CD14-positive monocyte (primary cell): Measurements from ENCODE around the gene ZBTB7C. TPM values are rescaled to one million over a fixed set of nuclear protein-coding genes. Genes with fewer than 3 reads are reported as not detected.

Source experiments
- DNase-seq, 3 donors: peaks; one replicate each; pipeline ENCODE4 v3.0.0-alpha.2; 2011 to 2022
- H2AFZ ChIP-seq: 2 replicates; pipeline ENCODE4 v1.6.0; 2012; ENCODE audit warnings: mild to moderate bottlenecking, low read depth, low read length, inconsistent platforms; ENCODE audit not compliant: insufficient read depth, poor library complexity, severe bottlenecking
- H3K27ac ChIP-seq, 2 donors: 1 replicate in 1 of 2; 2 replicates in 1 of 2; pipeline ENCODE4 v1.5.1; 2012 to 2013; ENCODE audit warnings: low read length in 2 of 2, control low read depth in 1 of 2, inconsistent platforms in 1 of 2, low read depth in 1 of 2, mild to moderate bottlenecking in 1 of 2
- H3K27me3 ChIP-seq, 2 donors: one replicate each; pipeline versions ENCODE4 v1.6.0 to v1.6.1; 2011 to 2013; ENCODE audit warnings: low read length in 2 of 2; ENCODE audit not compliant: control insufficient read depth in 2 of 2, insufficient read depth in 2 of 2
- H3K36me3 ChIP-seq, 2 donors: replicated peaks in 1 of 2; 1 replicate in 1 of 2; 2 replicates in 1 of 2; pipeline versions ENCODE4 v1.5.1 to v1.6.1; 2012 to 2013; ENCODE audit warnings: low read length in 2 of 2, control low read depth in 1 of 2, inconsistent platforms in 1 of 2, mild to moderate bottlenecking in 1 of 2; ENCODE audit not compliant: insufficient read depth in 2 of 2, control insufficient read depth in 1 of 2
- H3K4me1 ChIP-seq, 2 donors: 1 replicate in 1 of 2; 2 replicates in 1 of 2; pipeline versions ENCODE4 v1.5.1 to v1.6.1; 2012 to 2013; ENCODE audit warnings: low read length in 2 of 2, control low read depth in 1 of 2, inconsistent platforms in 1 of 2, mild to moderate bottlenecking in 1 of 2, moderate library complexity in 1 of 2; ENCODE audit not compliant: insufficient read depth in 2 of 2, control insufficient read depth in 1 of 2
- H3K4me2 ChIP-seq: replicated peaks from 2 replicates; pipeline ENCODE3; 2012; ENCODE audit warnings: low read length, moderate library complexity, mild to moderate bottlenecking; ENCODE audit not compliant: poor library complexity, severe bottlenecking; ENCODE audit errors: extremely low read depth
- H3K4me3 ChIP-seq, 3 experiments: fragments of 200-600 bp in 1 of 3; sonication (generic) in 1 of 3; replicated peaks in 1 of 3; 1 replicate in 2 of 3; 2 replicates in 1 of 3; pipeline ENCODE4 v1.5.1; 2011 to 2013; ENCODE audit warnings: low read length in 3 of 3, mild to moderate bottlenecking in 3 of 3, control low read depth in 2 of 3, low read depth in 2 of 3, inconsistent platforms in 1 of 3, moderate library complexity in 1 of 3
- H3K79me2 ChIP-seq: 2 replicates; pipeline ENCODE4 v1.6.0; 2012; ENCODE audit warnings: mild to moderate bottlenecking, control low read depth, inconsistent platforms, low read length, moderate library complexity; ENCODE audit not compliant: insufficient read depth
- H3K9ac ChIP-seq: 2 replicates; pipeline ENCODE4 v1.6.0; 2017; ENCODE audit warnings: low read length, mild to moderate bottlenecking; ENCODE audit not compliant: insufficient read depth, poor library complexity, severe bottlenecking
- H3K9me3 ChIP-seq, 2 donors: replicated peaks in 1 of 2; 1 replicate in 1 of 2; 2 replicates in 1 of 2; pipeline versions ENCODE4 v1.5.1 to v1.6.1; 2012 to 2013; ENCODE audit warnings: low read length in 2 of 2, control low read depth in 1 of 2; ENCODE audit not compliant: control insufficient read depth in 1 of 2, insufficient read depth in 1 of 2
- H4K20me1 ChIP-seq: 2 replicates; pipeline ENCODE4 v1.6.0; 2012; ENCODE audit warnings: mild to moderate bottlenecking, low read length, control low read depth, moderate library complexity; ENCODE audit not compliant: insufficient read depth
- H3K27ac Mint-ChIP-seq, 7 donors: one replicate each; pipeline ENCODE4 v1.8.0; 2020; ENCODE audit warnings: mild to moderate bottlenecking in 7 of 7, mixed read lengths in 7 of 7, moderate library complexity in 6 of 7, inconsistent platforms in 2 of 7
- H3K27me3 Mint-ChIP-seq, 3 donors: one replicate each; pipeline ENCODE4 v1.8.0; 2021 to 2022; ENCODE audit warnings: low read depth in 3 of 3, mild to moderate bottlenecking in 3 of 3, mixed read lengths in 3 of 3, moderate library complexity in 3 of 3, inconsistent platforms in 1 of 3
- H3K36me3 Mint-ChIP-seq, 2 donors: one replicate each; pipeline ENCODE4 v1.8.0; 2020; ENCODE audit warnings: mixed read lengths in 2 of 2, inconsistent platforms in 1 of 2, mild to moderate bottlenecking in 1 of 2
- H3K4me1 Mint-ChIP-seq: one replicate; pipeline ENCODE4 v1.8.0; 2020; ENCODE audit warnings: mild to moderate bottlenecking, mixed read lengths
- H3K4me3 Mint-ChIP-seq, 2 donors: one replicate each; pipeline ENCODE4 v1.8.0; 2020; ENCODE audit warnings: mild to moderate bottlenecking in 2 of 2, mixed read lengths in 2 of 2, moderate library complexity in 1 of 2
- H3K9me3 Mint-ChIP-seq, 7 donors: one replicate each; pipeline ENCODE4 v1.8.0; 2020 to 2022; ENCODE audit warnings: mixed read lengths in 7 of 7, mild to moderate bottlenecking in 6 of 7, moderate library complexity in 6 of 7, inconsistent platforms in 2 of 7
- WGBS: methylation state at CpG from one replicate; pipeline ENCODE4 v1.1.5; 2013; ENCODE audit warnings: missing lambda C conversion rate; ENCODE audit not compliant: insufficient coverage; 5-methylcytosine and 5-hydroxymethylcytosine counted together
- intact Hi-C, 2 donors: fragments of 100-400 bp; cut with micrococcal nuclease; formaldehyde crosslinking; loops; one replicate each; pipeline versions ENCODE4 v1.15.0 to v1.15.1; 2023
- polyA plus RNA-seq, 3 donors: library from polyadenylated mRNA; depleted of rRNA in 1 of 3; unstranded in 2 of 3; stranded (reverse) in 1 of 3; fragments of 300-500 nt in 2 of 3; fragments of >200 nt in 1 of 3; fragmentation: Illumina TruSeq in 2 of 3; gene quantifications; 1 replicate in 2 of 3; 2 replicates in 1 of 3; pipeline ENCODE4 v1.2.3, GENCODE V29; 2012 to 2021
- TF ChIP-seq, protein P1 (sequence below): fragments of 200-600 bp; IDR thresholded peaks from one replicate; pipeline ENCODE4 v1.8.0; 2022; ENCODE audit warnings: antibody characterized with exemption, mild to moderate bottlenecking

Gene ZBTB7C
- polyA plus RNA-seq, 3 donors = 0.03 to 0.09 TPM; not detected in 1

DNA sequence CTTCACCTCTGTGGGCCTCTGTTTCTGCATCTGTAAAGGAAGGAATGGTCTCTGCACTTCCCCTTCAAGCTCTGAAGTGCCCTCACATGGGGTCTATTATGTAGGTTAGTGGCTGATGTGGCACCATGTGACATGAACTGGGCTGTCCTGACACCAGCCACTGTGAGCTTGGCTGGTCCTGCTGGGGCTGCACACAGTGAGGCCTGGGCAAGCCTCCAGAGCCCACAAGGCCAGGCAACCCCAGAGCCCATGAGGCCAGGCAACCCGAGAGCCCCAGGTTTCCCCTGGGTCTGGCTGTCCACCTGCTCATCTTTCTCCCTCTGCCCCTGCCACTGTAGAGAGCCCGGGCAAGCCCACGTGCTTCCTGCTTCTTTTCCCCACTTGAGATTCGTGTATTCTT is 328.6 kb downstream of the ZBTB7C start:
- Histone ChIP-seq H3K9me3 (no peaks in the 10 kb centered on the region), H3K36me3 (no peaks in the 10 kb centered on the region)
- 29% methylated on average over 1 of the region's 4 CpGs for WGBS

DNA sequence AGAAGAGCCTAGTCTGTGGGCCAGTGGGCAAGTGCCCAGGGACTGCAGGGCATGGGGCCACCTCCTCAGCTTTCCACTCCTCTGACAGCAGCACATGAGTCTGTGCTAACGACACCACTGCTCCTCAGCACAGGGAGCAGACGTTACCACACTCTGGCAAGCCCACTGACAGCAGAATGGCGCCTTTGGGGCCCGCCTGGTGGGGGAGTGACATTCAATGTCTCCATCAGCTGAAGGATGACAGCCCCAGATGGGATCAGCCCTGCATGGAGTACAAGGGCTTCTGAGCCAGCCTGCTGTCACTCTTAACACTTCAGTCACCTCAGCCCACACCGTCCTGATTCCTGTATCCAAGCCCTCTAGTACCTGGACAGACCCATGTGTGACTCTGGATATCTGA is 329.3 kb downstream of the ZBTB7C start:
- H3K9me3 Mint-ChIP-seq = peaks cover 0 to 3% (median 0%) of the 10 kb centered on the region in 7 donors
- no peak overlapping the region for H2AFZ ChIP-seq
- no peak for DNase-seq
- TF ChIP-seq, protein P1, sequence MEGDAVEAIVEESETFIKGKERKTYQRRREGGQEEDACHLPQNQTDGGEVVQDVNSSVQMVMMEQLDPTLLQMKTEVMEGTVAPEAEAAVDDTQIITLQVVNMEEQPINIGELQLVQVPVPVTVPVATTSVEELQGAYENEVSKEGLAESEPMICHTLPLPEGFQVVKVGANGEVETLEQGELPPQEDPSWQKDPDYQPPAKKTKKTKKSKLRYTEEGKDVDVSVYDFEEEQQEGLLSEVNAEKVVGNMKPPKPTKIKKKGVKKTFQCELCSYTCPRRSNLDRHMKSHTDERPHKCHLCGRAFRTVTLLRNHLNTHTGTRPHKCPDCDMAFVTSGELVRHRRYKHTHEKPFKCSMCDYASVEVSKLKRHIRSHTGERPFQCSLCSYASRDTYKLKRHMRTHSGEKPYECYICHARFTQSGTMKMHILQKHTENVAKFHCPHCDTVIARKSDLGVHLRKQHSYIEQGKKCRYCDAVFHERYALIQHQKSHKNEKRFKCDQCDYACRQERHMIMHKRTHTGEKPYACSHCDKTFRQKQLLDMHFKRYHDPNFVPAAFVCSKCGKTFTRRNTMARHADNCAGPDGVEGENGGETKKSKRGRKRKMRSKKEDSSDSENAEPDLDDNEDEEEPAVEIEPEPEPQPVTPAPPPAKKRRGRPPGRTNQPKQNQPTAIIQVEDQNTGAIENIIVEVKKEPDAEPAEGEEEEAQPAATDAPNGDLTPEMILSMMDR = no peak
- no peaks in the 10 kb centered on the region for H3K79me2 ChIP-seq
- H3K27me3 ChIP-seq = peaks cover 0 to 3% of the 10 kb centered on the region in 2 donors
- peaks cover 6 to 15% (median 11%) of the 10 kb centered on the region in 3 donors for H3K27me3 Mint-ChIP-seq
- no peak overlapping the region for H3K4me3 Mint-ChIP-seq
- H4K20me1 ChIP-seq = no peaks in the 10 kb centered on the region
- H3K9me3 ChIP-seq = no peaks in the 10 kb centered on the region
- H3K4me1 Mint-ChIP-seq = no peaks in the 10 kb centered on the region
- WGBS = 100% methylated on average over 1 of the region's 5 CpGs
- no peak overlapping the region for H3K4me3 ChIP-seq
- no peak overlapping the region for H3K27ac Mint-ChIP-seq
- no peaks in the 10 kb centered on the region for H3K36me3 Mint-ChIP-seq
- no peaks in the 10 kb centered on the region for H3K4me1 ChIP-seq
- no peak overlapping the region for H3K9ac ChIP-seq
- no peak overlapping the region for H3K4me2 ChIP-seq
- intact Hi-C loops = no loop called here
- no peaks in the 10 kb centered on the region for H3K36me3 ChIP-seq
- H3K27ac ChIP-seq = no peak overlapping the region

More for the DNA sequence above, 328.6 kb downstream of the ZBTB7C start:
- Mint-ChIP-seq H3K9me3 (peaks cover 0 to 2% (median 0%) of the 10 kb centered on the region in 7 donors), H3K4me1 (no peaks in the 10 kb centered on the region), H3K4me3 (no peak overlapping the region), H3K36me3 (no peaks in the 10 kb centered on the region), H3K27me3 (peaks cover 5 to 15% (median 9%) of the 10 kb centered on the region in 3 donors), H3K27ac (no peak overlapping the region)
- Histone ChIP-seq H3K27ac (no peak overlapping the region), H3K4me3 (no peak overlapping the region), H3K9ac (no peak overlapping the region), H3K27me3 (peaks cover 0 to 3% of the 10 kb centered on the region in 2 donors), H3K79me2 (no peaks in the 10 kb centered on the region), H3K4me1 (no peaks in the 10 kb centered on the region), H3K4me2 (no peak overlapping the region), H2AFZ (no peak overlapping the region), H4K20me1 (no peaks in the 10 kb centered on the region)
- DNase-seq = no peak
- intact Hi-C loops = no loop called here
- TF ChIP-seq, protein P1 = no peak
